GM10266 (cell line): ENCODE results near the gene RGS18.
"Not testable (repeated sequence)": the region's sequence is repeated elsewhere in the genome, so short reads cannot be mapped to it uniquely, and the experiment has no call there.

Experiments used
- DNase-seq: peaks from one replicate; pipeline ENCODE4 v3.0.0; 2012; ENCODE audit errors: extremely low spot score
- CTCF ChIP-seq: IDR thresholded peaks from 2 replicates; pipeline ENCODE4 v1.5.1; 2012; ENCODE audit warnings: mild to moderate bottlenecking, low read depth; ENCODE audit not compliant: control insufficient read depth, insufficient read depth; ENCODE audit errors: missing control alignments

RGS18 gene

GRCh38 chr1:192151176-192151575 is 7.1 kb upstream of the RGS18 start:
- TF ChIP-seq CTCF = no peak
- no peak for DNase-seq

GRCh38 chr1:192153276-192153675 is 5.0 kb upstream of the RGS18 start:
- no peak for DNase-seq

GRCh38 chr1:192157067-192157466 is 1.2 kb upstream of the RGS18 start:
- no peak for TF ChIP-seq CTCF
- no peak for DNase-seq

More at GRCh38 chr1:192153276-192153675, 5.0 kb upstream of the RGS18 start:
- no peak for TF ChIP-seq CTCF

GRCh38 chr1:192159014-192159413 is 752 bp downstream of the RGS18 start:
- TF ChIP-seq CTCF = no peak
- DNase-seq = no peak

DNA sequence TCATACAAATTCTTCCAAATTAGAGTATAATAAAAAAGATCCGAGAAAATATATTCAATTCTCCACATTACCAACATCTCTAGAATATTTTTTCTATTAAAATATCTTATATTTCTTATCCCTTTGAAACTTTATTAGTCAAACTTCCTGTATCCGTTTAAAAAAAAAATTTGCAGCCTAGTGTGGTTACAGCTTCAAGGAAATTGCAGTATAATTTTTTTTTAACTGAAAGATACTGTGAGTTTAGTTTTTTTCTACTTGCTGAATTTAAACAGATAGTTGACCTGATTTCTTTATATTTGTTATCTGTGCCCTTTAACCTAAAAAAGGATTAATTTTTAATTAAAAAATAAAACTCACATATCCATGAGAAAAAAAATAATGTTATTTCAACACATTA is 1.5 kb downstream of the RGS18 start:
- no peak for DNase-seq
- TF ChIP-seq CTCF = no peak

GRCh38 chr1:192160196-192160595 is 1.9 kb downstream of the RGS18 start:
- no peak for TF ChIP-seq CTCF
- DNase-seq = no peak

- no peak for TF ChIP-seq CTCF
- no peak for DNase-seq
Measured at GRCh38 chr1:192161976-192162375, 3.7 kb downstream of the RGS18 start.

GRCh38 chr1:192162376-192162775 is 4.1 kb downstream of the RGS18 start:
- DNase-seq = no peak
- TF ChIP-seq CTCF = no peak

DNA sequence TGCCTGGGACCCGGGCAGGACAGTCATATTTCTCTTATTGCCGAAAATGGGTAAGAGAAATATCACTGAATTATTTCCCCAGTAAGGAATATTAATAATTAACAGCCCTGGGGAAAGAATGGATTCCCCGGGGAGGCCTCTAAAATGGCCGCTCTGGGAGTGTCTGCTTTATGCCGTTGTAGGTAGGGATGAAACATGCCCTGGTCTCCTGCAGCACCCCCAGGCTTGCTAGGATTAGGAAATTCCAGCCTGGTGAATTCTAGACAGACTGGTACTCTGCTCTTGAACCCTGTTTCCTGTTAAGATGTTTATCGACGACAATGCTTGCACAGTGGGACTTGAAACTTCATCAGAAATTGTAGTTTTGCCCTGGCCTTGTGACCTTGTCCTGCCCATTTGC is 6.7 kb downstream of the RGS18 start:
- not testable (repeated sequence) for DNase-seq
